ENCODE data around the gene SDK1. TPM values are rescaled to one million over a fixed set of nuclear protein-coding genes. Genes with fewer than 3 reads are reported as not detected.

The SDK1 gene
- total and polyA plus RNA-seq, 2 of the 8 experiments (the other 6 are each of a cell fraction or from before 2014, with no cell fraction given), result 3.3 to 7.2 TPM

GRCh38 chr7:4086723-4087122 lies 785.7 kb downstream of the SDK1 start:
- Histone ChIP-seq H3K18ac (ENCODE audit: extremely low read depth, low read length) (no peak overlapping the region), H4K5ac (ENCODE audit: insufficient read length, low read depth, low read length) (no peak overlapping the region), H2AFZ (ENCODE audit: low read length) (no peak overlapping the region), H3K4me2 (ENCODE audit: insufficient read depth in 1 of 2, low read depth in 2 of 2, low read length in 2 of 2) (no peak overlapping the region), H3K9ac (replicated peaks in 1 of 4; ENCODE audit: extremely low read depth in 1 of 4, low read depth in 3 of 4, low read length in 3 of 4) (no peak overlapping the region), H4K20me1 (replicated peaks in 1 of 2; ENCODE audit: control insufficient read depth in 1 of 2, insufficient read depth in 2 of 2, low read length in 2 of 2) (no peaks in the 10 kb centered on the region), H2BK12ac (ENCODE audit: low read depth, low read length) (no peak overlapping the region), H2BK20ac (ENCODE audit: low read length) (no peak overlapping the region), H2BK120ac (replicated peaks; ENCODE audit: low read depth, low read length) (no peak overlapping the region), H4K8ac (ENCODE audit: extremely low read depth, insufficient read depth, low read length) (no peak overlapping the region), H3K9me3 (ENCODE audit: insufficient read depth in 2 of 2, low read depth in 1 of 2, low read length in 1 of 2) (peaks cover 8 to 13% of the 10 kb centered on the region in 2 experiments), H2AK5ac (ENCODE audit: low read depth, low read length) (no peak overlapping the region), H3K27me3 (replicated peaks in 1 of 4; ENCODE audit: control insufficient read depth in 3 of 4, extremely low read depth in 1 of 4, insufficient read depth in 3 of 4, low read length in 3 of 4) (no peaks in the 10 kb centered on the region), H3K36me3 (ENCODE audit: control insufficient read depth in 2 of 4, insufficient read depth in 4 of 4, low read length in 3 of 4) (no peaks in the 10 kb centered on the region), H3K4me1 (replicated peaks in 1 of 4; ENCODE audit: control insufficient read depth in 3 of 4, insufficient read depth in 4 of 4, low read length in 3 of 4) (no peaks in the 10 kb centered on the region), H2BK15ac (ENCODE audit: low read length) (no peak overlapping the region), H3K4me3 (ENCODE audit: extremely low read depth in 1 of 4, insufficient read depth in 2 of 4, low read depth in 3 of 4, low read length in 4 of 4) (no peak overlapping the region), H2BK5ac (ENCODE audit: low read depth, low read length) (no peak overlapping the region), H3K14ac (ENCODE audit: insufficient read length) (no peak overlapping the region), H3K27ac (ENCODE audit: low read depth, low read length) (no peak overlapping the region), H3K23ac (ENCODE audit: insufficient read length) (no peak overlapping the region), H4K91ac (replicated peaks; ENCODE audit: insufficient read length, low read length) (no peak overlapping the region), H3K4ac (replicated peaks; ENCODE audit: insufficient read length, low read depth, low read length) (no peak overlapping the region), H3K23me2 (ENCODE audit: low read depth, low read length) (no peaks in the 10 kb centered on the region; the same call in 1 of the 2 replicates), H3K56ac (replicated peaks; ENCODE audit: insufficient read length, low read depth, low read length) (no peak overlapping the region), H3K79me1 (ENCODE audit: low read depth, low read length) (no peaks in the 10 kb centered on the region), H3K79me2 (ENCODE audit: control insufficient read depth in 1 of 2, insufficient read depth in 2 of 2, low read length in 2 of 2) (no peaks in the 10 kb centered on the region)
- no peak for DNase-seq (ENCODE audit: low read depth in 1 of 2, low spot score in 2 of 2)
- CTCF ChIA-PET (ENCODE audit: partially characterized antibody), result interaction anchor here (1.7 to 2.3 kb wide), 2 partner anchors 9 to 16 kb away, joined by 5 to 8 read pairs; no protein-coding TSS in a partner anchor
- WGBS, 2 experiments (ENCODE audit: extremely low coverage in 1 of 2, insufficient coverage in 1 of 2, insufficient read length in 1 of 2, insufficient replicate concordance in 2 of 2, low coverage in 1 of 2, low lambda C conversion rate in 2 of 2, missing lambda C conversion rate in 1 of 2), result 80% methylated on average over 1 of the region's 1 CpG; no CpG with 5 or more reads in 1 of the 2 experiments
- FAIRE-seq, result no peak
- POLR2A ChIA-PET (ENCODE audit: partially characterized antibody), result no interaction called here
- TF ChIP-seq ASH2L (IDR thresholded peaks at IDR 0.05; ENCODE audit: low read length) (no peak), SAP30 (IDR thresholded peaks at IDR 0.05; ENCODE audit: insufficient read depth, insufficient replicate concordance, low read length) (no peak), CBX5 (IDR thresholded peaks at IDR 0.05; ENCODE audit: low read depth, low read length) (no peak), POLR2AphosphoS5 (IDR thresholded peaks at IDR 0.05; ENCODE audit: low read depth, low read length) (no peak)
- TF ChIP-seq, protein P1, sequence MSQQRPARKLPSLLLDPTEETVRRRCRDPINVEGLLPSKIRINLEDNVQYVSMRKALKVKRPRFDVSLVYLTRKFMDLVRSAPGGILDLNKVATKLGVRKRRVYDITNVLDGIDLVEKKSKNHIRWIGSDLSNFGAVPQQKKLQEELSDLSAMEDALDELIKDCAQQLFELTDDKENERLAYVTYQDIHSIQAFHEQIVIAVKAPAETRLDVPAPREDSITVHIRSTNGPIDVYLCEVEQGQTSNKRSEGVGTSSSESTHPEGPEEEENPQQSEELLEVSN (IDR thresholded peaks at IDR 0.05), result no peak
